Mesothelial cell of epicardium (in vitro differentiated cells): Measurements from ENCODE around the gene WDR7. TPM values are rescaled to one million over a fixed set of nuclear protein-coding genes. Genes with fewer than 3 reads are reported as not detected.
A peak's percentile ranks its signal among the peaks of the same experiment; 100 is the strongest.

ENCODE experiments used
- DNase-seq, 2 experiments: peaks; one replicate each; pipeline ENCODE4 v3.0.0; 2021; ENCODE audit warnings: low spot score in 2 of 2; ENCODE audit not compliant: unreplicated experiment in 2 of 2
- H3K27ac Mint-ChIP-seq: 2 replicates; pipeline ENCODE4 v1.8.0; 2021; ENCODE audit warnings: mixed read lengths
- H3K27me3 Mint-ChIP-seq: 2 replicates; pipeline ENCODE4 v1.8.0; 2021; ENCODE audit warnings: low read depth, mixed read lengths
- H3K36me3 Mint-ChIP-seq: 2 replicates; pipeline ENCODE4 v1.8.0; 2021; ENCODE audit warnings: mixed read lengths
- H3K4me1 Mint-ChIP-seq: 2 replicates; pipeline ENCODE4 v1.8.0; 2021; ENCODE audit warnings: mixed read lengths
- H3K4me3 Mint-ChIP-seq: 2 replicates; pipeline ENCODE4 v1.8.0; 2021; ENCODE audit warnings: mild to moderate bottlenecking, moderate library complexity, mixed read lengths
- H3K9me3 Mint-ChIP-seq: 2 replicates; pipeline ENCODE4 v1.8.0; 2021; ENCODE audit warnings: mixed read lengths
- total RNA-seq: library from RNA; stranded (reverse); gene quantifications from 3 replicates; pipeline ENCODE4 v1.2.1, GENCODE V29; 2021
- TF ChIP-seq, protein P1 (sequence below): fragments of 200-600 bp; sonication (generic); IDR thresholded peaks from one replicate; pipeline ENCODE4 v1.5.0; 2021; ENCODE audit warnings: antibody characterized with exemption; ENCODE audit not compliant: unreplicated experiment

Gene WDR7
- 22.8 to 28.0 TPM (median 27.4 TPM) in 3 replicates for total RNA-seq

DNA sequence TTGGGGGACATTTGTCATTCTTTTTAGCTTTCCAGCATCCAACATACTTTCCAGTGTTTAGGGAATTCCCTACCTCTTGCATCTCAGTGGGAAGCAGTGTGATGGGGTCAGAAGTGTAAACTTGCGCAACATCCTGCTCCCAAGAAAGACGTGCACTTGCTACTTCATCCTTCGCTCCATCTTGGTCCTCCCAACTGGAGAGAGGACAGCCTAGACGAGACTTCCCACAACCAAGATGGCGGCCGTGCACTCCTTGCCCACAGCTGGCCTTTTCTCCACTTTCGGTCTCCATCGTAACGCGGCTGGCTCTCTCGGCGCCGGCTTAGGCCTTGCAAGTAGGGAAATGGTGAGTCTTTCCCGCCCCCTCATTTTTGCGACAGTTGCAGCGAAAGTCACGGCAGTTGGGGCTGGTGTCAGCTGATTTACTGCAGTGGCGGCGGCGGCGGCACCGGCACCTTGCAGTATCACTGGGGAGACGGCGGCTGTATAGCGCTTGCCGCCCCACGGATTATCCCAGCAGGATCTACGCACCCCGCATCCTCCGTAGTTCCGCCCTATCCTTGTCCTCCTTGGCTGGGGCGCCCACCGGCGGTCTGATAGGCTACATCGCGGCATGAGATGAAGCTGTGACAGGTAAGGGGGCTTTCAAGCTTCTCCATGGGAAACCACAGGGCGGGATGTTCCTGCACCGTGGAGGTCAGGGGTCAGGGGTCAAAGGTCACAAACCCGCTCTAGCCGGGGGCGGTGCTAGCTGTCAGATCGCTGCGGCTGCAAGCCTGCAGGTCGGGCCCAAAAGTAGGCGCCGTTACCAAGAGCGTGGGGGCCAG, at the start of gene WDR7:
WDR7 (plus strand) TSS at position 416 of the 827 bp plus-strand sequence. CDS start 21,157 bp downstream, outside the sequence.
- TF ChIP-seq, protein P1, sequence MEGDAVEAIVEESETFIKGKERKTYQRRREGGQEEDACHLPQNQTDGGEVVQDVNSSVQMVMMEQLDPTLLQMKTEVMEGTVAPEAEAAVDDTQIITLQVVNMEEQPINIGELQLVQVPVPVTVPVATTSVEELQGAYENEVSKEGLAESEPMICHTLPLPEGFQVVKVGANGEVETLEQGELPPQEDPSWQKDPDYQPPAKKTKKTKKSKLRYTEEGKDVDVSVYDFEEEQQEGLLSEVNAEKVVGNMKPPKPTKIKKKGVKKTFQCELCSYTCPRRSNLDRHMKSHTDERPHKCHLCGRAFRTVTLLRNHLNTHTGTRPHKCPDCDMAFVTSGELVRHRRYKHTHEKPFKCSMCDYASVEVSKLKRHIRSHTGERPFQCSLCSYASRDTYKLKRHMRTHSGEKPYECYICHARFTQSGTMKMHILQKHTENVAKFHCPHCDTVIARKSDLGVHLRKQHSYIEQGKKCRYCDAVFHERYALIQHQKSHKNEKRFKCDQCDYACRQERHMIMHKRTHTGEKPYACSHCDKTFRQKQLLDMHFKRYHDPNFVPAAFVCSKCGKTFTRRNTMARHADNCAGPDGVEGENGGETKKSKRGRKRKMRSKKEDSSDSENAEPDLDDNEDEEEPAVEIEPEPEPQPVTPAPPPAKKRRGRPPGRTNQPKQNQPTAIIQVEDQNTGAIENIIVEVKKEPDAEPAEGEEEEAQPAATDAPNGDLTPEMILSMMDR: no peak
- Mint-ChIP-seq H3K27ac (peak within 1 kb of the TSS; percentile 79), H3K4me3 (peak within 1 kb of the TSS; percentile 90)

DNA sequence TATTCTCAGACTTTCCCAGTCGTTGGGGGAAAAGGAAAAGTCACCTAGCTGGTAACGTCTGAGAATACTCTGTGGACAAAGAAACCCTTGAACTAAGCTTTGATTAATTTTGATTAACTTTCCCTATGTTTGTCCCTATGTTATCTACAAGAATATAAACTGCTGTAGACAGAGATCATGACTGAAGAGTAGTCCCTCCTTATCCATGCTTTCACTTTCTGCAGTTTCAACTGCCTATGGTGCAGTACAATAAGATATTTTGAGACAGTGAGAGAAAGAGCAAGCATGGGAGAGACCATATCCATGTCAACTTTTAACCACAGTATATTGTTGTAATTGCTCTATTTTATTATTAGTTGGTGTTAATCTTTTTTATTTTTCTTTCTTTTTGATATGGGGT, 44.5 kb upstream of the WDR7 start:
- TF ChIP-seq, protein P1: no peak
- Mint-ChIP-seq H3K36me3 (peaks cover 32% of the 10 kb centered on the region), H3K27ac (no peak overlapping the region), H3K9me3 (no peaks in the 10 kb centered on the region), H3K27me3 (no peaks in the 10 kb centered on the region), H3K4me1 (no peaks in the 10 kb centered on the region), H3K4me3 (no peak overlapping the region)
- no peak for DNase-seq

More for the DNA sequence above, at the start of gene WDR7:
- Mint-ChIP-seq H3K27me3 (no peaks in the 10 kb centered on the region), H3K36me3 (peaks cover 2% of the 10 kb centered on the region), H3K9me3 (peaks cover 13% of the 10 kb centered on the region), H3K4me1 (peaks cover 16% of the 10 kb centered on the region)
- DNase-seq: peak; percentile 80 to 88

DNA sequence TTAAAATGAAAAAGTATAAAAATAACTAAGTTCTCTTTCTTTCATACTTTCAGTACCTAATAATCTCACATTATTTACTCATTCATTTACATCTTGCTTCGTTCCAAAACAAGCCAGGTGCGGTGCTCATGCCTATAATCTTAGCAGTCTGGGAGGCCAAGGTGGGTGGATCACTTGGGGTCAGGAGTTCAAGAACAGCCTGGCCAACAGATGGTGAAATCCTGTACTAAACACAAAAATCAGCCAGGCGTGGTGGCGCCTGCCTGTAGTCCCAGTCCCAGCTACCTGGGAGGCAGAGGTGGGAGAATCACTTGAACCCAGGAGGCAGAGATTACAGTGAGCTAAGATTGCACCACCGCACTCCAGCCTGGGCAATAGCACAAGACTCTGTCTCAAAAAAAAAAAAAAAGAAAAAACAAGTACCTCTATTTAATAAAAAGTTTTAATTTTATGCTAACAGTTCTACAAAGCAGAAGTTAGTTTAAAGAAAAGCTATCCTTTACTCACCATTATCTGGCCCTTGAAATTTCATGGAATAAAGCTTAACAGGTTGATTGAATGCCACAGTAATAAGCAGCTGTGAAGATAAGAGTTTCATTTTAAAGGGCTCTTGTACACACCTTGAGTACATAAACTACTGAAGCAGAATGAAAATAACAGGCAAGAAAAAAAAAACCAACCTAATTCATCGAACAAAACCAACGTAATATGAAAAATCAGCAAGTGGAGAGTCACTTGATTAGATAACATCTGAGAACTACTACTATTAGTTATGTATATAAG, 35.2 kb upstream of the WDR7 start:
- Mint-ChIP-seq H3K4me3 (no peak overlapping the region), H3K9me3 (no peaks in the 10 kb centered on the region), H3K27me3 (no peaks in the 10 kb centered on the region), H3K4me1 (no peaks in the 10 kb centered on the region), H3K27ac (peak overlapping the region; percentile 15), H3K36me3 (peaks cover 48% of the 10 kb centered on the region)
- no peak for DNase-seq
- TF ChIP-seq, protein P1: no peak

DNA sequence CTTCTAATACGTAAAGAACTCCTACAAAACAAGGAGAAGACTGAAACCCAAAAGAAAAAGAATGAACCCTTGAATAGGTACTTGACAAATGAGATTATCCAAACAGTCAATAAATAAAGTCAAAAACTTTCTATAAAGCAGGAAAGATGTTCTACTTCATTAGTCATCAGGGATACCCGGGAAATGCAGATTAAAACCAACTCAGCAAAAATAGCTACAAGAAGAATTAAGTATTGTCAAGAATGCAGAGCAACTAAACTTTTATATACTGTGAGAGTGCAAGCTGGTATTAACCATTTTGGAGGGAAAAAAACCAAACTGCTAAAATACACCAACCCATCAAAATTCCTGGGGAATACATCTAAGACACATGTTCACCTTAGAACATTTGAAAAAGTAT, 23.2 kb upstream of the WDR7 start:
- Mint-ChIP-seq H3K36me3 (peaks cover 6% of the 10 kb centered on the region), H3K27ac (no peak overlapping the region), H3K4me3 (no peak overlapping the region), H3K27me3 (no peaks in the 10 kb centered on the region), H3K9me3 (no peaks in the 10 kb centered on the region), H3K4me1 (peaks cover 2% of the 10 kb centered on the region)
- TF ChIP-seq, protein P1: no peak
- DNase-seq: no peak

DNA sequence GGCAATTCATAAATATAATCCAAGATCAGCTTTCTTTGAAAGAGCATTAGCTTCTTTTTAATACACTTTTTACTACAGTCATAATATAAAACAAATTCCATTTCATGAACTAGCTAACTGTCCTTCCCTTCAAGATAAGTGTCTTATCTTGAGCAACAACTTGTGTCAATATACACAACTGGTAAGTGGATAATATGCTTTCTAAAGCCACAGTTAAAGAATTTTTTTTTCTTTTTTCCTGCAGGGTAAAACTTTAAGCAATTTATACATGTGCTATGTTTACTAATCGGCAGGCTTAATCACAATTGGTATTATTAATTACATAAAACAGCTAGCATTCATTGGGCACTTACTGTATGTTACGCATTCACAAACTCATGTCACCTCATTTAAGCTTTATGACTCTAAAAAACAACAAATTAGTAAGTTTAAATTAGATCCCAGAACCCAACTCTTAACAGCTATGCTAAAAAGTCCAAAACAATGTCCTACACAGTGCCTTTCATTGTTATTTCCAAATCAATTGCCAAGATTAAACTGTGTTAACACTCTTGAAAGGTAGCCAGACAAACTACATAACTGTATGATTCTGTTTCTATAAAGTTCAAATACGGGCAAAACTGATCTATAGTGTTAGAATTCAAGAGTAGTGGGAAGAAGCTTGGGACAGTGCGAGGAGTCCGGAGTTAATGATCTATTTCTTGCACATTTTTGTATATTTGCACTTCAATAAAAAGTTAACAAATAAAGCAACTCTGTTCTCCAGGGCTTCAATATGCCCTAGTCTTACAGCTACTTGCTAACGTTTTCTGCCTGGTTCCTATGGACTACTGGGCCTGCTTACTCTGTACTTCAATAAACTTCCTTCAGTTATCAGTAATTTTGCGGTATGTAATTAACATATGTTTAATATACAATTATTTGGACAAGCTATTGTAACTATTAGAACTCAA, 18.8 kb upstream of the WDR7 start:
- Mint-ChIP-seq H3K27ac (no peak overlapping the region), H3K9me3 (no peaks in the 10 kb centered on the region), H3K4me1 (peaks cover 26% of the 10 kb centered on the region), H3K36me3 (peaks cover 16% of the 10 kb centered on the region), H3K27me3 (no peaks in the 10 kb centered on the region), H3K4me3 (no peak overlapping the region)
- TF ChIP-seq, protein P1: no peak
- no peak for DNase-seq
